ENCODE results near the gene CACHD1. TPM values are rescaled to one million over a fixed set of nuclear protein-coding genes. Genes with fewer than 3 reads are reported as not detected.

Gene CACHD1
- total RNA-seq, 1 experiment from 2014 or later = 8.4 TPM

DNA sequence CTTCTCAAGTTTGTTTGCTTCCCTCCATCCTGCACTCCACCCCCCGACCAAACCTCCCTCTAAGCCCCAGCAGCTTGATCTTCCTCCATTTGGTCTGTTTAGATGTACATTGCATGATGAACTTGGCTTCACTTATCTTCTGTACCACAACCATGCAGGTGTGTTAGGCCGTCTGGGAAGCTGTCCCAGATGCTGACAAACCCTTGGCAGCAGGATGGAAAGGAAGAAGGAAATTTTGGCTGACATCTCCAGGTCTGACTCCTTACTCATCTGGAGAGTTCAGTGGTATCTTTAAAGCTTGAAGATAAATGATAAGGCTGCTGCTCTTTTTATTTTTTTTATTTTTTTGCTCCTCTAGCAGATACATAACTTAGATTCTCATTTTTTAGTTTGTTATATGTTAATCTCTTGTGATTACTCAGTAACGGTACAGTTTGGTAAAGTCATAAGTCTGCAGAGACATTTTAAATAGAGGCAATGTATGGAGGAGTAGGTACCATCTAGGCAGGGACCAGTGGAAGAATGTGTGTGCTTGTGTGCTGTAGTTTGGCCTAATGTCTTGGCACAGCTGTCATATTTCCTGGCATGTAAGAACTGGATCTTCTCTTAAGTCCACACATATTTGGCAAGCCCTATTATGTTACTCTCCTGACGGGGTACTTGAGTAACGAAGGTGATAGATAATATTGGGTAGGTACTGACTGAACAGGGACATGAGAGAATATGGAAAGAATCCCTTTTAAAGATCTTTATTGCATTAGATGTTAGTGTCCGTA is 79.7 kb downstream of the CACHD1 start:
- BruUV-seq (replicated peaks) = no TSS peak
- CTCF ChIA-PET = no interaction called here
- Histone ChIP-seq H4K20me1 (ENCODE audit: insufficient read depth) (no peaks in the 10 kb centered on the region), H3K4me2 (ENCODE audit: low read length) (no peak overlapping the region), H3K36me3 (ENCODE audit: control insufficient read depth in 1 of 2, insufficient read depth in 2 of 2, low read length in 2 of 2) (no peaks in the 10 kb centered on the region), H3K27me3 (ENCODE audit: insufficient read depth, low read length) (no peaks in the 10 kb centered on the region), H3K4me3 (replicated peaks in 1 of 2; ENCODE audit: low read depth in 1 of 2, low read length in 2 of 2) (no peak overlapping the region), H2AFZ (ENCODE audit: low read depth, low read length, poor library complexity, severe bottlenecking) (no peak overlapping the region), H3K9ac (ENCODE audit: low read length) (no peak overlapping the region), H3K9me3 (ENCODE audit: control insufficient read depth in 1 of 2, insufficient read depth in 1 of 2, low read depth in 1 of 2, low read length in 2 of 2) (no peaks in the 10 kb centered on the region), H3K9me2 (ENCODE audit: insufficient read depth) (no peaks in the 10 kb centered on the region), H3K4me1 (ENCODE audit: control insufficient read depth in 1 of 2, insufficient read depth in 2 of 2, low read length in 2 of 2) (no peaks in the 10 kb centered on the region), H3K27ac (ENCODE audit: low read depth, low read length) (no peak overlapping the region), H3K79me2 (ENCODE audit: insufficient read depth, low read length) (no peaks in the 10 kb centered on the region)
- ATAC-seq (no peak), DNase-seq (ENCODE audit: low read depth, low spot score) (no peak)
- RAD21 ChIA-PET (ENCODE audit: low non-redundant PET in 1 of 2, low total read pairs in 2 of 2, uncharacterized antibody in 2 of 2, unreplicated experiment in 2 of 2) = no interaction called here
- intact Hi-C loops (cut with micrococcal nuclease) = no loop called here
- POLR2A ChIA-PET = no interaction called here
- TF ChIP-seq SIN3A (IDR thresholded peaks at IDR 0.05; ENCODE audit: low read depth) (no peak), YY1 (IDR thresholded peaks at IDR 0.05; ENCODE audit: extremely low read depth, insufficient replicate concordance, low read depth, low read length) (no peak), CBX3 (IDR thresholded peaks at IDR 0.05; ENCODE audit: low read depth) (no peak), EGR1 (IDR thresholded peaks at IDR 0.05; ENCODE audit: low read depth) (no peak), SRF (IDR thresholded peaks at IDR 0.05; ENCODE audit: low read depth) (no peak), SP1 (IDR thresholded peaks at IDR 0.05; ENCODE audit: low read depth) (no peak), EZH2phosphoT487 (IDR thresholded peaks at IDR 0.05; ENCODE audit: borderline replicate concordance) (no peak), TCF7L2 (IDR thresholded peaks at IDR 0.05; ENCODE audit: borderline replicate concordance, extremely low read depth, insufficient read depth, insufficient read length) (no peak), POLR2AphosphoS5 (IDR thresholded peaks at IDR 0.05; ENCODE audit: low read depth, low read length) (no peak), RAD21 (IDR thresholded peaks at IDR 0.05; ENCODE audit: low read depth) (no peak), POLR2A (IDR thresholded peaks at IDR 0.05; ENCODE audit: borderline replicate concordance, extremely low read depth, insufficient read depth, insufficient read length) (no peak), ELF1 (IDR thresholded peaks at IDR 0.05; ENCODE audit: borderline replicate concordance, low read depth) (no peak)
- TF ChIP-seq, protein P1, sequence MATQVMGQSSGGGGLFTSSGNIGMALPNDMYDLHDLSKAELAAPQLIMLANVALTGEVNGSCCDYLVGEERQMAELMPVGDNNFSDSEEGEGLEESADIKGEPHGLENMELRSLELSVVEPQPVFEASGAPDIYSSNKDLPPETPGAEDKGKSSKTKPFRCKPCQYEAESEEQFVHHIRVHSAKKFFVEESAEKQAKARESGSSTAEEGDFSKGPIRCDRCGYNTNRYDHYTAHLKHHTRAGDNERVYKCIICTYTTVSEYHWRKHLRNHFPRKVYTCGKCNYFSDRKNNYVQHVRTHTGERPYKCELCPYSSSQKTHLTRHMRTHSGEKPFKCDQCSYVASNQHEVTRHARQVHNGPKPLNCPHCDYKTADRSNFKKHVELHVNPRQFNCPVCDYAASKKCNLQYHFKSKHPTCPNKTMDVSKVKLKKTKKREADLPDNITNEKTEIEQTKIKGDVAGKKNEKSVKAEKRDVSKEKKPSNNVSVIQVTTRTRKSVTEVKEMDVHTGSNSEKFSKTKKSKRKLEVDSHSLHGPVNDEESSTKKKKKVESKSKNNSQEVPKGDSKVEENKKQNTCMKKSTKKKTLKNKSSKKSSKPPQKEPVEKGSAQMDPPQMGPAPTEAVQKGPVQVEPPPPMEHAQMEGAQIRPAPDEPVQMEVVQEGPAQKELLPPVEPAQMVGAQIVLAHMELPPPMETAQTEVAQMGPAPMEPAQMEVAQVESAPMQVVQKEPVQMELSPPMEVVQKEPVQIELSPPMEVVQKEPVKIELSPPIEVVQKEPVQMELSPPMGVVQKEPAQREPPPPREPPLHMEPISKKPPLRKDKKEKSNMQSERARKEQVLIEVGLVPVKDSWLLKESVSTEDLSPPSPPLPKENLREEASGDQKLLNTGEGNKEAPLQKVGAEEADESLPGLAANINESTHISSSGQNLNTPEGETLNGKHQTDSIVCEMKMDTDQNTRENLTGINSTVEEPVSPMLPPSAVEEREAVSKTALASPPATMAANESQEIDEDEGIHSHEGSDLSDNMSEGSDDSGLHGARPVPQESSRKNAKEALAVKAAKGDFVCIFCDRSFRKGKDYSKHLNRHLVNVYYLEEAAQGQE (IDR thresholded peaks at IDR 0.05; ENCODE audit: low read depth) = no peak
- TF ChIP-seq, protein P2, sequence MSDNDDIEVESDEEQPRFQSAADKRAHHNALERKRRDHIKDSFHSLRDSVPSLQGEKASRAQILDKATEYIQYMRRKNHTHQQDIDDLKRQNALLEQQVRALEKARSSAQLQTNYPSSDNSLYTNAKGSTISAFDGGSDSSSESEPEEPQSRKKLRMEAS (IDR thresholded peaks at IDR 0.05) = no peak
- TF ChIP-seq, protein P3, sequence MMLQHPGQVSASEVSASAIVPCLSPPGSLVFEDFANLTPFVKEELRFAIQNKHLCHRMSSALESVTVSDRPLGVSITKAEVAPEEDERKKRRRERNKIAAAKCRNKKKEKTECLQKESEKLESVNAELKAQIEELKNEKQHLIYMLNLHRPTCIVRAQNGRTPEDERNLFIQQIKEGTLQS (IDR thresholded peaks at IDR 0.05) = no peak
- TF ChIP-seq, protein P4, sequence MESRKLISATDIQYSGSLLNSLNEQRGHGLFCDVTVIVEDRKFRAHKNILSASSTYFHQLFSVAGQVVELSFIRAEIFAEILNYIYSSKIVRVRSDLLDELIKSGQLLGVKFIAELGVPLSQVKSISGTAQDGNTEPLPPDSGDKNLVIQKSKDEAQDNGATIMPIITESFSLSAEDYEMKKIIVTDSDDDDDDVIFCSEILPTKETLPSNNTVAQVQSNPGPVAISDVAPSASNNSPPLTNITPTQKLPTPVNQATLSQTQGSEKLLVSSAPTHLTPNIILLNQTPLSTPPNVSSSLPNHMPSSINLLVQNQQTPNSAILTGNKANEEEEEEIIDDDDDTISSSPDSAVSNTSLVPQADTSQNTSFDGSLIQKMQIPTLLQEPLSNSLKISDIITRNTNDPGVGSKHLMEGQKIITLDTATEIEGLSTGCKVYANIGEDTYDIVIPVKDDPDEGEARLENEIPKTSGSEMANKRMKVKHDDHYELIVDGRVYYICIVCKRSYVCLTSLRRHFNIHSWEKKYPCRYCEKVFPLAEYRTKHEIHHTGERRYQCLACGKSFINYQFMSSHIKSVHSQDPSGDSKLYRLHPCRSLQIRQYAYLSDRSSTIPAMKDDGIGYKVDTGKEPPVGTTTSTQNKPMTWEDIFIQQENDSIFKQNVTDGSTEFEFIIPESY (IDR thresholded peaks at IDR 0.05; ENCODE audit: extremely low read depth, insufficient replicate concordance, low read length) = no peak
- TF ChIP-seq, protein P5, sequence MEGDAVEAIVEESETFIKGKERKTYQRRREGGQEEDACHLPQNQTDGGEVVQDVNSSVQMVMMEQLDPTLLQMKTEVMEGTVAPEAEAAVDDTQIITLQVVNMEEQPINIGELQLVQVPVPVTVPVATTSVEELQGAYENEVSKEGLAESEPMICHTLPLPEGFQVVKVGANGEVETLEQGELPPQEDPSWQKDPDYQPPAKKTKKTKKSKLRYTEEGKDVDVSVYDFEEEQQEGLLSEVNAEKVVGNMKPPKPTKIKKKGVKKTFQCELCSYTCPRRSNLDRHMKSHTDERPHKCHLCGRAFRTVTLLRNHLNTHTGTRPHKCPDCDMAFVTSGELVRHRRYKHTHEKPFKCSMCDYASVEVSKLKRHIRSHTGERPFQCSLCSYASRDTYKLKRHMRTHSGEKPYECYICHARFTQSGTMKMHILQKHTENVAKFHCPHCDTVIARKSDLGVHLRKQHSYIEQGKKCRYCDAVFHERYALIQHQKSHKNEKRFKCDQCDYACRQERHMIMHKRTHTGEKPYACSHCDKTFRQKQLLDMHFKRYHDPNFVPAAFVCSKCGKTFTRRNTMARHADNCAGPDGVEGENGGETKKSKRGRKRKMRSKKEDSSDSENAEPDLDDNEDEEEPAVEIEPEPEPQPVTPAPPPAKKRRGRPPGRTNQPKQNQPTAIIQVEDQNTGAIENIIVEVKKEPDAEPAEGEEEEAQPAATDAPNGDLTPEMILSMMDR (IDR thresholded peaks at IDR 0.05 in 2 of 3, conservative IDR thresholded peaks at IDR 0.05 in 1 of 3; ENCODE audit: borderline replicate concordance in 1 of 3, insufficient read depth in 1 of 3, low read depth in 2 of 3, low read length in 2 of 3) = no peak

Data from HCT116 (cell line).